Right lobe of liver (tissue), 4 donors: ENCODE measurements around the gene CAB39L.

ENCODE experiments used
- CTCF ChIP-seq, 4 donors: fragments of 200-600 bp in 3 of 4; fragments of 450-650 bp in 1 of 4; IDR thresholded peaks; one replicate each; pipeline versions ENCODE4 v1.5.1 to v1.8.0; 2016 to 2022; ENCODE audit warnings: antibody characterized with exemption in 4 of 4, mild to moderate bottlenecking in 2 of 4
- POLR2A ChIP-seq: fragments of 450-650 bp; IDR thresholded peaks from one replicate; pipeline ENCODE4 v1.6.1; 2017; ENCODE audit warnings: antibody characterized with exemption, mild to moderate bottlenecking
- donor health status: DM: no; HTN: no; CAD: no.
- donor health status: DM: no; HTN: no; CAD: no.
- donor health status: DM: no; HTN: yes; CAD: no.

- no peak for TF ChIP-seq POLR2A
- no peak for TF ChIP-seq CTCF (IDR thresholded peaks at IDR 0.05)
Observed at GRCh38 chr13:49441312-49441711, 2.6 kb downstream of the CAB39L start.
